ENCODE measurements around the gene CUL4A. TPM values are rescaled to one million over a fixed set of nuclear protein-coding genes. Genes with fewer than 3 reads are reported as not detected.

CUL4A gene
- total RNA-seq, 1 donor from 2014 or later, result 57.9 TPM

DNA sequence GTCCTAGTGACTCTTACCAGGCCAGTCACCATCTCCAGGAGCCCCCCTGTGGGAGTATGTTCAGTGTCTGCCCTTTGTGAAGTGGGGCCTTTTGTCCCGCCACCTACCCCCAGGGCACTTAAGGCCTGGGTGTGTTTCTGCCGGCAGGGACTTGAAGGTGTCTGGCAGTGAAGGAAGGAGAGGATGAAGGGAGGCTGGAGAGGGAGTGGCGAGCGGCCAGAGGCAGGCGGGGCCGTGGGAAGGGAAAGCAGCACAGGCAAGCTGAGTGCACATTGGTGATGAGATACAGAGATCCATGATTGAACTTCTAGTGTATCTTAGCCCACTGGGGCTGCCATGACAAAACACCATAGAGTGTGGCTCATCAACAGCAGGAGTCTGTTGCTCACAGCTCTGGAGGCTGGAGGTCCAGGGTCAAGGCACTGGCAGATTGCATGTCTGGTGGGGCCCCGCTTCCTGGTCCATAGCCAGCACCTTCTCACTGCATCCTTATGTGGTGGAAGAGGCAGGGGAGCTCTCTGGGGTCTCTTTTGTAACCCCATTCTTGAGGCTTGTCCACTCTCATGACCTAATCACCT lies 17.5 kb downstream of the CUL4A start:
- DNase-seq (ENCODE audit: low read depth), result no peak

DNA sequence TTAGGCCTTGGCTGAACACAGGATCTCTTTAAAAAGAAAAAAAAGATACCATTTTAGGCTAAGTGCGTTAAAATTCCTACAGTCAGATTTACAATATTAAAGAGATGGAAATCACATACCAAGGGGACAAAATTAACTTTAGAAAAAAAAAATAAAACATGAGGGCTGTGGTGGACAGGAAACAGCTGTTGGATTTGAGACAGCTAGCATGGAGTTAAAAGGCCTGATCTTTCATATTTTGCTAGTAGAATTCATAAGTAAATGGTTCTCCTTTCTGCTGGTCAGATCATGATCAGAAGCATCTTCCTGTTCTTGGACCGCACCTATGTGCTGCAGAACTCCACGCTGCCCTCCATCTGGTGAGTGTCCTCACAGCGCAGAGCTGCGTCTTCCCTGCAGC lies 19.7 kb downstream of the CUL4A start:
- no peak for DNase-seq (ENCODE audit: low read depth)
- TF ChIP-seq, protein P1, sequence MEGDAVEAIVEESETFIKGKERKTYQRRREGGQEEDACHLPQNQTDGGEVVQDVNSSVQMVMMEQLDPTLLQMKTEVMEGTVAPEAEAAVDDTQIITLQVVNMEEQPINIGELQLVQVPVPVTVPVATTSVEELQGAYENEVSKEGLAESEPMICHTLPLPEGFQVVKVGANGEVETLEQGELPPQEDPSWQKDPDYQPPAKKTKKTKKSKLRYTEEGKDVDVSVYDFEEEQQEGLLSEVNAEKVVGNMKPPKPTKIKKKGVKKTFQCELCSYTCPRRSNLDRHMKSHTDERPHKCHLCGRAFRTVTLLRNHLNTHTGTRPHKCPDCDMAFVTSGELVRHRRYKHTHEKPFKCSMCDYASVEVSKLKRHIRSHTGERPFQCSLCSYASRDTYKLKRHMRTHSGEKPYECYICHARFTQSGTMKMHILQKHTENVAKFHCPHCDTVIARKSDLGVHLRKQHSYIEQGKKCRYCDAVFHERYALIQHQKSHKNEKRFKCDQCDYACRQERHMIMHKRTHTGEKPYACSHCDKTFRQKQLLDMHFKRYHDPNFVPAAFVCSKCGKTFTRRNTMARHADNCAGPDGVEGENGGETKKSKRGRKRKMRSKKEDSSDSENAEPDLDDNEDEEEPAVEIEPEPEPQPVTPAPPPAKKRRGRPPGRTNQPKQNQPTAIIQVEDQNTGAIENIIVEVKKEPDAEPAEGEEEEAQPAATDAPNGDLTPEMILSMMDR (conservative IDR thresholded peaks at IDR 0.05; ENCODE audit: low read depth, low read length), result no peak
- no peak overlapping the region for H3K4me3 ChIP-seq (ENCODE audit: low read depth, low read length)

More for the DNA sequence above, 17.5 kb downstream of the CUL4A start:
- no peak overlapping the region for H3K4me3 ChIP-seq (ENCODE audit: low read depth, low read length)
- TF ChIP-seq, protein P1 (conservative IDR thresholded peaks at IDR 0.05; ENCODE audit: low read depth, low read length), result no peak

DNA sequence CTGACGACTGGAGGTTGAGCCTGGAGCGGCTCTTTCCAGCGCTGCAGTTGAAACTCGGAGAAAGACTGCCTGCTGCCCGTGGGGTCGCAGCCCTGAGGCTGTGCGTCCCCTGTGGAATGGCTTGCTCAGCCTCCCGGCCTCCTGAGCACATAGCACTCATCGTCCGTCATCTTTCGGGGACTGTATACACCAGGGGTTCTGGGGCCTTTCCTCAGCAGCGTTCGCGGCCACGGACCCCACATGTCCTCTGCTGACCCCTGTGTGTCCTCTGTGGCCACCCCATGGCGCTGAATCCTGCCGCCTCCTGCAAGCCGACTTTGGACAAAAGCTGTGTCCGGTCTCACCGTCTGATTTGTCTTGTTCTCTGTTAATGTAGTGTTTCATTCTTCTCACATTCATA lies 20.4 kb downstream of the CUL4A start:
- H3K4me3 ChIP-seq (ENCODE audit: low read depth, low read length), result no peak overlapping the region
- TF ChIP-seq, protein P1 (conservative IDR thresholded peaks at IDR 0.05; ENCODE audit: low read depth, low read length), result no peak
- DNase-seq (ENCODE audit: low read depth), result no peak

DNA sequence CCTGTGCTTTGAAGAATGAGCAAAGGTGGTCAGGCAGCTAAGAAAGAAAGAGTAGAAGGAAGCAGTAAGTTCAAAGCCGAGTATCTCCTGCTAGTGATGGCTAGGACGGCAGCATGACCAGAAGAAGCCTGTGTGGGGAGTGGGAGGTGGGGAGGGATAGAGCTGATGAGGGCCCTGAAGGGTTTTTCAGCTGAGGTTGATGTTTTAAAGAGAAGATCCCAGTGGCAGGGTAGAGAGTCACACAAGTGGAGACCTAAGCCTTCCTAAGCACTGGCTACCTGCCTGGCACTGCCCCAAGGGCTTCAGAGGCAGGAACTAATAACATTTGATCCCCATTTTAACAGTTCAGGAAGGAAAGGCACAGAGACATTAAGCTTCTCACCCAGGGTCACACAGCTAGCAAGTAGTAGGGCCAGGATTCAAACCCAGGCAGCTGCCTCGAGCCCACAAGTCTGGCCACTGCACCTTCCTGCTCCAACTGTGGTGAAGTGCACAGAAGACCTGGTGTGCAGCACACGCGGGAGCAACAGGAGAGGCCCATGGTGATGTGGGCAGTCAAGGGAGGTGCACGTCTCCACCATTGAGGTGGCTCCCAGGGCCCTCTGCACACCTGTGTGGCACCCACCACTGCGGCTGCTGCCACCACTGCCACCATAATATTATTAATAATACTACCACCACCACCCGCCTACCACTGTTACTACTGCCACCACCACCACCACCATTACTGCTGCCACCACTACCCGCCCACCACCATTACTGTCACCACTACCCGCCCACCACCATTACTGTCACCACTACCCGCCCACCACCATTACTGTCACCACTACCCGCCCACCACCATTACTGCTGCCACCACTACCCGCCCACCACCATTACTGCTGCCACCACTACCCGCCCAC lies 22.1 kb downstream of the CUL4A start:
- TF ChIP-seq, protein P1 (conservative IDR thresholded peaks at IDR 0.05; ENCODE audit: low read depth, low read length), result no peak
- DNase-seq (ENCODE audit: low read depth), result no peak
- no peak overlapping the region for H3K4me3 ChIP-seq (ENCODE audit: low read depth, low read length)

DNA sequence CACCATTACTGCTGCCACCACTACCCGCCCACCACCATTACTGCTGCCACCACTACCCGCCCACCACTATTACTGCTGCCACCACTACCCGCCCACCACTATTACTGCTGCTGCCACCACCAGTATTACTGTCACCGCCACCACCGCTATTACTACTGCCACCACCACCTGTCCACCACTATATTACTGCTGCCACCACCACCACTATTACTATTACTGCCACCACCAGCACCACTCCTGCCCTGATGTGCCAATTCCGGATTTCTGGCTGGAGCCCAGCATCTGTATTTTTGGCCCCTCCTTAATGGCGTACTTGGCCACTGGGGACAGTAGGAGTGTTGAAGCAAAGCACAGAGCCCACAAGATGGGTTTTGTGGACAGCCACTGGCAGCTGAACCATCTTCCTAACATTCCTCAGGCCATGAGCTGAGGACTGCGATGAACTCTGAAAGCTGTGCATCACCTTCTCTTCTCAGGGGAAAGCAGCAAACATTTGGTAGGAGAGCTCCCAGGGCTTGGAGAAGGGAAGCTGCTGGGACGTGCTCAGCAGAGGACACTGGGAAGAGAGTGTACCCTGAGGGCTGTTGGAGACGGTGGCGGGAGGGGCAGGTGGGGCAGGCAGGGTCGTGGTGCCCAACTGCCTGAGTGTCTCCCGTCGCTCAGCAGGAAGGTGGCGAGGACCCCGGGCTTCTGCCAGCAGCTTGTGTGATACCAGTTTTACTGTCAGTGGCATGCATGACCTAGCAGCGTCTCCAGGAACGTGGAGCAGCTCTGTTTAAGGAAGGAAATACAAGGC lies 23.0 kb downstream of the CUL4A start:
- TF ChIP-seq, protein P1 (conservative IDR thresholded peaks at IDR 0.05; ENCODE audit: low read depth, low read length), result no peak
- DNase-seq (ENCODE audit: low read depth), result no peak
- H3K4me3 ChIP-seq (ENCODE audit: low read depth, low read length), result no peak overlapping the region

DNA sequence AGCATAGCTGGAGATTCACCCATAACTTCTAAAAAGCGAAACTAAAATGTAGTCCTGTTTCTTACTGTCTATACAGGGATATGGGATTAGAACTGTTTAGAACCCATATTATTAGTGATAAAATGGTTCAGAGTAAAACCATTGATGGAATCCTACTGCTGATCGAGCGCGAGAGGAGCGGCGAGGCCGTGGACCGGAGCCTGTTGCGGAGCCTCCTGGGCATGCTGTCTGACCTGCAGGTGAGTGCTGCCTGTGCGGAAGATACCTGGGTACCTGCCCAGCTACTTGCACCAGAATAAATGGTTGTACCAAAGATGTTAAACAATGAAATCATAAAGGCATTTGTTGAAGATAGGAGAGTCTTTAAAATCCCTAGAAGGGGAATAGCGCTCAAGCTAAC lies 23.7 kb downstream of the CUL4A start:
- TF ChIP-seq, protein P1 (conservative IDR thresholded peaks at IDR 0.05; ENCODE audit: low read depth, low read length), result no peak
- H3K4me3 ChIP-seq (ENCODE audit: low read depth, low read length), result no peak overlapping the region
- DNase-seq (ENCODE audit: low read depth), result no peak
